Mesenchymal stem cell (in vitro differentiated cells and primary cell): ENCODE data around the gene USP5.
"Not testable (repeated sequence)": the region's sequence is repeated elsewhere in the genome, so short reads cannot be mapped to it uniquely, and the experiment has no call there.

Source experiments
- DNase-seq: peaks from one replicate; pipeline ENCODE4 v3.0.0-alpha.2; 2013
- H2AFZ ChIP-seq: one replicate; pipeline ENCODE4 v1.6.1; 2013; ENCODE audit warnings: low read depth, mild to moderate bottlenecking, control low read depth, inconsistent platforms, low read length, moderate library complexity
- H2AK5ac ChIP-seq: 2 replicates; pipeline ENCODE4 v1.6.1; 2013; ENCODE audit warnings: low read length, moderate library complexity, mild to moderate bottlenecking, inconsistent platforms; ENCODE audit not compliant: severe bottlenecking
- H2BK120ac ChIP-seq: one replicate; pipeline ENCODE4 v1.6.1; 2013; ENCODE audit warnings: low read depth, mild to moderate bottlenecking, inconsistent platforms, low read length, moderate library complexity
- H2BK12ac ChIP-seq, 2 experiments: one replicate each; pipeline ENCODE4 v1.6.1; 2013; ENCODE audit warnings: inconsistent platforms in 2 of 2, low read length in 2 of 2, mild to moderate bottlenecking in 2 of 2, moderate library complexity in 2 of 2, control low read depth in 1 of 2
- H2BK15ac ChIP-seq: one replicate; pipeline ENCODE4 v1.6.1; 2013; ENCODE audit warnings: mild to moderate bottlenecking, low read depth, inconsistent platforms; ENCODE audit not compliant: poor library complexity, severe bottlenecking
- H2BK5ac ChIP-seq: 2 replicates; pipeline ENCODE4 v1.6.1; 2013; ENCODE audit warnings: low read depth, mild to moderate bottlenecking, low read length, control low read depth, inconsistent platforms; ENCODE audit not compliant: poor library complexity, severe bottlenecking
- H3K14ac ChIP-seq, 2 experiments: one replicate each; pipeline ENCODE4 v1.6.1; 2013; ENCODE audit warnings: inconsistent platforms in 2 of 2, low read length in 2 of 2, control low read depth in 1 of 2, mild to moderate bottlenecking in 1 of 2, moderate library complexity in 1 of 2
- H3K18ac ChIP-seq, 2 experiments: one replicate each; pipeline ENCODE4 v1.6.1; 2013; ENCODE audit warnings: inconsistent platforms in 2 of 2, low read length in 2 of 2, control low read depth in 1 of 2, low read depth in 1 of 2, mild to moderate bottlenecking in 1 of 2
- H3K23ac ChIP-seq, 2 experiments: one replicate each; pipeline ENCODE4 v1.6.1; 2013; ENCODE audit warnings: inconsistent platforms in 2 of 2, low read length in 2 of 2, mild to moderate bottlenecking in 2 of 2, moderate library complexity in 2 of 2, control low read depth in 1 of 2
- H3K27ac ChIP-seq: 2 replicates; pipeline ENCODE4 v1.5.1; 2013; ENCODE audit warnings: mild to moderate bottlenecking, moderate library complexity, low read length, control low read depth, inconsistent platforms; ENCODE audit not compliant: poor library complexity, severe bottlenecking
- H3K27me3 ChIP-seq, 2 experiments: 2 replicates each; pipeline versions ENCODE4 v1.6.1 to v1.7.0; 2013; ENCODE audit warnings: low read length in 2 of 2, mild to moderate bottlenecking in 2 of 2, moderate library complexity in 2 of 2, control low read depth in 1 of 2, inconsistent platforms in 1 of 2; ENCODE audit not compliant: control insufficient read depth in 1 of 2, insufficient read depth in 1 of 2
- H3K36me3 ChIP-seq, 2 experiments: 2 replicates each; pipeline versions ENCODE4 v1.6.1 to v1.7.0; 2013; ENCODE audit warnings: low read length in 2 of 2, control low read depth in 1 of 2, inconsistent platforms in 1 of 2, low read depth in 1 of 2, mild to moderate bottlenecking in 1 of 2; ENCODE audit not compliant: insufficient read depth in 2 of 2, control insufficient read depth in 1 of 2
- H3K4ac ChIP-seq, 2 experiments: one replicate each; pipeline ENCODE4 v1.6.1; 2013; ENCODE audit warnings: inconsistent platforms in 2 of 2, low read length in 2 of 2, mild to moderate bottlenecking in 2 of 2, moderate library complexity in 2 of 2, control low read depth in 1 of 2, low read depth in 1 of 2
- H3K4me1 ChIP-seq: 2 replicates; pipeline ENCODE4 v1.6.1; 2013; ENCODE audit warnings: low read depth, low read length, control low read depth; ENCODE audit not compliant: control insufficient read depth, insufficient read depth
- H3K4me2 ChIP-seq: 2 replicates; pipeline ENCODE4 v1.6.1; 2013; ENCODE audit warnings: low read length, mild to moderate bottlenecking, inconsistent platforms; ENCODE audit not compliant: poor library complexity, severe bottlenecking
- H3K4me3 ChIP-seq, 2 experiments: 2 replicates each; pipeline versions ENCODE4 v1.5.1 to v1.7.0; 2013; ENCODE audit warnings: low read length in 2 of 2, mild to moderate bottlenecking in 2 of 2, control low read depth in 1 of 2, low read depth in 1 of 2; ENCODE audit not compliant: insufficient read depth in 1 of 2
- H3K79me1 ChIP-seq: replicated peaks from 2 replicates; pipeline ENCODE4 v1.6.1; 2013; ENCODE audit warnings: mild to moderate bottlenecking, control low read depth, low read length, inconsistent platforms; ENCODE audit not compliant: poor library complexity, severe bottlenecking
- H3K9ac ChIP-seq: 2 replicates; pipeline ENCODE4 v1.7.0; 2013; ENCODE audit warnings: mild to moderate bottlenecking, low read length, moderate library complexity
- H3K9me3 ChIP-seq: 2 replicates; pipeline ENCODE4 v1.7.0; 2013; ENCODE audit warnings: mild to moderate bottlenecking, low read length; ENCODE audit not compliant: control insufficient read depth
- H4K8ac ChIP-seq: one replicate; pipeline ENCODE4 v1.6.1; 2013; ENCODE audit warnings: inconsistent platforms, mild to moderate bottlenecking, low read length, moderate library complexity
- H4K91ac ChIP-seq: one replicate; pipeline ENCODE4 v1.6.1; 2013; ENCODE audit warnings: mild to moderate bottlenecking, low read length, inconsistent platforms
- WGBS: methylation state at CpG from one replicate; pipeline ENCODE4 v1.1.7; 2013; ENCODE audit warnings: mixed read lengths; 5-methylcytosine and 5-hydroxymethylcytosine counted together

USP5 gene

DNA sequence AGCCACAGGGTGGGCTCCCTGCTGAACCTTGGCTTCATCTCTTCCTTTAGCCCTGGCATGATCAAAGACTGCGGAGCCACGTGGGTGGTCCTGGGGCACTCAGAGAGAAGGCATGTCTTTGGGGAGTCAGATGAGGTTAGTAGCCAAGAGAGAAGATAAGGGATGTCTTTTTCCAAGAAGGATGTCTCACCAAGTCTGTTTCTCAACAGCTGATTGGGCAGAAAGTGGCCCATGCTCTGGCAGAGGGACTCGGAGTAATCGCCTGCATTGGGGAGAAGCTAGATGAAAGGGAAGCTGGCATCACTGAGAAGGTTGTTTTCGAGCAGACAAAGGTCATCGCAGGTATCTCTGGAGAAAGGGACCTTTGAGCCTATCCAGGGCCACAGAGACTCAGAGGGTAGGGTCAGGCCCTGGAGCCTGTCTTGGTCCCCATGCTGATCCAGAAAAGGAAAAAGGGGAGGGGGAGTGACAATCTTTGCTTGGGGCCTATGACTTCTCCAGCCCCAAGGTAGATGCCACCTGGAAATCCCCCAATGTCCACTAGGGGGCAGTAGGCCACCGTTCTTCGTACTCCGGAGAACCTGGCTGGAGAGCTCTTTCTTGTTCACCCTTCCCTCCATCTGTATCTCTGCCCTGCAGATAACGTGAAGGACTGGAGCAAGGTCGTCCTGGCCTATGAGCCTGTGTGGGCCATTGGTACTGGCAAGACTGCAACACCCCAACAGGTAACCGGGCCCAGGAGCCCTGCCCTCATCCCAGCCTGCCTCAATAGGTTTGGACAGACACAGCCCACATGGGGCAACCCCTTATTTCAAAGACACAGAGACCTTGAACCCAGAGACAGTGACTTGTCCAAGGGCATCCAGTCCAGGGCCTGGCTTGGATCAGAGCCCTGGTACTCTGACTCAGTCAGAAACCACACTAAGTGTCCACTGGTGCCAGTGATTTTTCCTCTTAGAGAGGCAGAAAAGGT is 17.4 kb downstream of the USP5 start:
- Histone ChIP-seq H3K4me1 (peaks cover 28% of the 10 kb centered on the region), H3K4me3 (peak overlapping the region in 1 of 2 experiments; percentile 94), H2BK15ac (no peak overlapping the region), H3K27me3 (no peaks in the 10 kb centered on the region), H2BK12ac (no peak overlapping the region), H4K8ac (no peak overlapping the region), H3K4me2 (peak overlapping the region; percentile 85), H2BK120ac (no peak overlapping the region), H4K91ac (no peak overlapping the region), H2AFZ (no peak overlapping the region), H3K36me3 (peaks cover 46 to 50% of the 10 kb centered on the region in 2 experiments), H3K27ac (peak overlapping the region; percentile 11), H3K14ac (no peak overlapping the region), H3K9me3 (no peaks in the 10 kb centered on the region), H3K79me1 (peaks cover 3% of the 10 kb centered on the region), H2BK5ac (no peak overlapping the region), H3K4ac (no peak overlapping the region), H3K23ac (no peak overlapping the region), H3K18ac (no peak overlapping the region), H2AK5ac (no peak overlapping the region), H3K9ac (peak overlapping the region; percentile 97)
- peak; percentile 78 for DNase-seq
- 48% methylated on average over 12 of the region's 12 CpGs for WGBS

DNA sequence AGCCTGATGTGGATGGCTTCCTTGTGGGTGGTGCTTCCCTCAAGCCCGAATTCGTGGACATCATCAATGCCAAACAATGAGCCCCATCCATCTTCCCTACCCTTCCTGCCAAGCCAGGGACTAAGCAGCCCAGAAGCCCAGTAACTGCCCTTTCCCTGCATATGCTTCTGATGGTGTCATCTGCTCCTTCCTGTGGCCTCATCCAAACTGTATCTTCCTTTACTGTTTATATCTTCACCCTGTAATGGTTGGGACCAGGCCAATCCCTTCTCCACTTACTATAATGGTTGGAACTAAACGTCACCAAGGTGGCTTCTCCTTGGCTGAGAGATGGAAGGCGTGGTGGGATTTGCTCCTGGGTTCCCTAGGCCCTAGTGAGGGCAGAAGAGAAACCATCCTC is 18.4 kb downstream of the USP5 start:
- H3K14ac ChIP-seq, H3K9me3 ChIP-seq, H4K8ac ChIP-seq, H2AFZ ChIP-seq, H3K79me1 ChIP-seq, H2BK120ac ChIP-seq, H3K27ac ChIP-seq, H3K4me2 ChIP-seq, H3K4ac ChIP-seq, H2AK5ac ChIP-seq, H2BK5ac ChIP-seq, H3K27me3 ChIP-seq, H4K91ac ChIP-seq, H2BK12ac ChIP-seq, H2BK15ac ChIP-seq, H3K18ac ChIP-seq, H3K23ac ChIP-seq: not testable (repeated sequence)
- WGBS = 82% methylated on average over 4 of the region's 4 CpGs
- peaks cover 37 to 41% of the 10 kb centered on the region in 2 experiments for H3K36me3 ChIP-seq
- H3K4me3 ChIP-seq = peak overlapping the region in 1 of 2 experiments; percentile 94
- DNase-seq = peak; percentile 30
- H3K9ac ChIP-seq = peak overlapping the region; percentile 97
- peaks cover 28% of the 10 kb centered on the region for H3K4me1 ChIP-seq

DNA sequence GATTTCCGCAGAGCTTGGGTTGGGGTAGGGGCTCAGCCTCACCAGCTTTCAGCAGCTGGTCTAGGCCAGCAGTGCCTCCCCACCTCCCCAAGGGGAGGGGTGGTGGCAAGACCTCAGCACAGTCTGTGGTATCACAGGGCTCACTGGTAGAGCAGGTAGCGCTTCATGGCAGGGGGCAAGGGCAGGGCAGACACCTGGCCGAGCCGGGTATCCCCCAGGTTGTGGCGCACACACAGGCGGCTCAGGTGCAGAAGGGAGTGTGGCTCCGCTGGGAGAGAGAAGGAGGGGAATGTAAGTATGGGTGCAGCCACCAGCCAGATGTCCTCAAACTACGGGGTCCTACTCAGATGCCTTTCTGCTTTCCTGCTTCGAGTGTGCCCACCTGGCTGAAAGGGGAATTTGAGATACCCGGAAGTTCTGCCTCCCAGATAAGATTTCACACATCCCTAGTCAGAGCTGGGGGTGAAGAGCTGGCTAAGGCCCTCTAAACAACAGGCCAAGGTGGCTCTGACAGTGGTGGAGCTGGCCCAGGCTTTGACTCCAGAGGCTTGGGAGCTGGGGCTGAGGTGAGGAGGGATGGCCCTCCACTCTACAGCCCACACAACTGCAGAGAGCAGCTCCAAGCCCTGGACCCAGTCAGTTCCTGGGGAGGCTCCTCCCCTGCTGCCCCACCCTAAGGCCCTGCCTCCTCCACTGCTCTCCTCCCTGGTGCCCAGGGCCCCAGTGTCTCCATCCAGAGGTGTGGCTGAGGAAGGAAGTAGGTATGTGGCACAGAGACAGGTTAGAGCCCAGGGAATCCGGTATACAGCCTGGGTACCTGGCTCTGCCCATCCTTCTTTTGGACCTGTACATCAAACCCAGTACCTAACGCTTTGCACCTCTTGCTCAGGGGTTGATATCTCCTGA is 19.4 kb downstream of the USP5 start:
- Histone ChIP-seq H3K36me3 (peaks cover 29 to 40% of the 10 kb centered on the region in 2 experiments), H3K27me3 (no peaks in the 10 kb centered on the region), H3K4ac (no peak overlapping the region), H3K4me1 (peaks cover 28% of the 10 kb centered on the region), H3K9ac (peak overlapping the region; percentile 97), H2BK5ac (no peak overlapping the region), H3K9me3 (no peaks in the 10 kb centered on the region), H3K4me3 (peak overlapping the region in 1 of 2 experiments; percentile 89), H2AK5ac (peak overlapping the region; percentile 6), H3K79me1 (peaks cover 2% of the 10 kb centered on the region), H3K18ac (peak overlapping the region in 1 of 2 experiments; percentile 22), H3K14ac (no peak overlapping the region), H4K91ac (no peak overlapping the region), H4K8ac (peak overlapping the region; percentile 19), H2BK120ac (no peak overlapping the region), H2BK15ac (no peak overlapping the region), H3K27ac (peak overlapping the region; percentile 25), H3K4me2 (peak overlapping the region; percentile 91), H2BK12ac (peak overlapping the region in 1 of 2 experiments; percentile 67), H2AFZ (no peak overlapping the region), H3K23ac (peak overlapping the region in 1 of 2 experiments; percentile 27)
- peak; percentile 20 for DNase-seq
- WGBS = 89% methylated on average over 11 of the region's 12 CpGs
